A549 (cell line): ENCODE results near the gene ATXN2. TPM values are rescaled to one million over a fixed set of nuclear protein-coding genes. Genes with fewer than 3 reads are reported as not detected.

Source experiments
- ATAC-seq, 2 experiments: fragments of 200-7000 bp in 1 of 2; fragments of >200 bp in 1 of 2; cut with Nextera tagmentation in 1 of 2; cut with Tn5 transposase in 1 of 2; 3 replicates each; pipeline versions ENCODE4 v1.8.0 to v1.9.1; 2018 to 2020; ENCODE audit warnings: mild to moderate bottlenecking in 1 of 2, moderate library complexity in 1 of 2
- CTCF ChIA-PET: fragments of 300-600 bp; sonication (Branson Sonifier 250); formaldehyde crosslinking; extraction: SDS; loops from one replicate; lab custom pipeline; 2021; ENCODE audit warnings: antibody characterized with exemption, inconsistent platforms; lab: Yijun Ruan, JAX
- POLR2A ChIA-PET: fragments of 350-600 bp; formaldehyde crosslinking; extraction: SDS; loops from one replicate; lab custom pipeline; 2021; ENCODE audit warnings: antibody characterized with exemption, inconsistent platforms; lab: Yijun Ruan, JAX
- DNase-seq, 2 experiments: peaks; one replicate each; pipeline versions ENCODE4 v3.0.0 to v3.0.0-alpha.2; 2011 to 2016; ENCODE audit warnings: low read depth in 1 of 2, low spot score in 1 of 2
- FAIRE-seq: peaks from 2 replicates; lab custom pipeline; 2011; peaks lifted over from hg19 to GRCh38; lab: Jason Lieb, UNC
- H3K27ac ChIP-seq, 2 experiments: fragments of >200 bp; sonication (Bioruptor Twin); formaldehyde crosslinking; 3 replicates each; pipeline ENCODE4 v1.5.1; 2016 to 2017
- H3K4me1 ChIP-seq: fragments of >200 bp; sonication (Bioruptor Twin); formaldehyde crosslinking; 3 replicates; pipeline ENCODE4 v1.6.1; 2016
- H3K4me2 ChIP-seq: fragments of >200 bp; sonication (Bioruptor Twin); formaldehyde crosslinking; 3 replicates; pipeline ENCODE4 v1.6.1; 2016
- H3K4me3 ChIP-seq: fragments of >200 bp; sonication (Bioruptor Twin); formaldehyde crosslinking; 3 replicates; pipeline ENCODE4 v1.5.1; 2016
- H3K9me3 ChIP-seq: fragments of >200 bp; sonication (Bioruptor Twin); formaldehyde crosslinking; 3 replicates; pipeline ENCODE4 v1.6.1; 2016
- CBX2 ChIP-seq: fragments of 200-600 bp; sonication (generic); IDR thresholded peaks from 2 replicates; pipeline ENCODE4 v1.6.1; 2016; ENCODE audit warnings: low read depth, mild to moderate bottlenecking, borderline replicate concordance
- CHD2 ChIP-seq: fragments of 150-350 bp; IDR thresholded peaks from 2 replicates; pipeline ENCODE4 v1.6.1; 2014; ENCODE audit warnings: low read length; ENCODE audit not compliant: partially characterized antibody
- EP300 ChIP-seq, 2 experiments: fragments of >200 bp; sonication (Bioruptor Twin); formaldehyde crosslinking; IDR thresholded peaks; 2 replicates in 1 of 2; 3 replicates in 1 of 2; pipeline ENCODE4 v1.6.1; 2016 to 2017
- FOSL2 ChIP-seq, 2 experiments: fragments of 450-650 bp in 1 of 2; fragments of >200 bp in 1 of 2; sonication (Bioruptor Twin) in 1 of 2; formaldehyde crosslinking; IDR thresholded peaks; 2 replicates each; pipeline versions ENCODE4 v1.5.0 to v1.6.1; 2016 to 2020; ENCODE audit warnings: mild to moderate bottlenecking in 1 of 2, moderate library complexity in 1 of 2
- HOXB13 ChIP-seq: fragments of 250-450 bp; sonication (Bioruptor Pico); IDR thresholded peaks from 2 replicates; pipeline ENCODE4 v1.5.0; 2020; ENCODE audit warnings: low read depth, mild to moderate bottlenecking, moderate library complexity
- JUNB ChIP-seq: fragments of >200 bp; sonication (Bioruptor Twin); formaldehyde crosslinking; IDR thresholded peaks from 2 replicates; pipeline ENCODE4 v1.6.1; 2016
- MYC ChIP-seq: IDR thresholded peaks from 2 replicates; pipeline ENCODE4 v1.6.1; 2012; ENCODE audit warnings: mild to moderate bottlenecking, inconsistent platforms, low read length, improper control_type of control experiment, borderline replicate concordance
- NPAS2 ChIP-seq: fragments of 250-450 bp; sonication (Bioruptor Pico); IDR thresholded peaks from 2 replicates; pipeline ENCODE4 v1.8.0; 2022; ENCODE audit warnings: mild to moderate bottlenecking, moderate library complexity, borderline replicate concordance
- NR3C1 ChIP-seq: fragments of >200 bp; sonication (Bioruptor Twin); formaldehyde crosslinking; IDR thresholded peaks from 3 replicates; pipeline ENCODE4 v1.6.1; 2017
- SMC3 ChIP-seq: fragments of >200 bp; sonication (Bioruptor Twin); formaldehyde crosslinking; IDR thresholded peaks from 3 replicates; pipeline ENCODE4 v1.6.1; 2018; ENCODE audit warnings: inconsistent platforms
- SREBF2 ChIP-seq: fragments of 450-650 bp; IDR thresholded peaks from 2 replicates; pipeline ENCODE4 v1.6.1; 2014; ENCODE audit warnings: mild to moderate bottlenecking, moderate library complexity
- ZFP36 ChIP-seq: fragments of 450-650 bp; IDR thresholded peaks from 2 replicates; pipeline ENCODE4 v1.6.1; 2014; ENCODE audit warnings: borderline replicate concordance; ENCODE audit not compliant: partially characterized antibody
- WGBS: methylation state at CpG from one replicate; pipeline ENCODE4 v1.1.6; 2017; ENCODE audit errors: missing lambda C conversion rate; 5-methylcytosine and 5-hydroxymethylcytosine counted together
- polyA plus RNA-seq, 4 experiments: library from polyadenylated mRNA; depleted of rRNA in 3 of 4; stranded (reverse); fragments of >200 nt; fragmentation: RNase III in 1 of 4; extraction: RNeasy Plus Mini Kit Qiagen cat#74134 plus additional on column Dnase treatment in 1 of 4; gene quantifications; 2 replicates in 3 of 4; 3 replicates in 1 of 4; pipeline ENCODE4 v1.2.3, GENCODE V29; 2011 to 2017
- TF ChIP-seq, protein P1 (sequence below): fragments of 200-600 bp; sonication (generic); IDR thresholded peaks from 2 replicates; pipeline ENCODE4 v1.6.1; 2016; ENCODE audit warnings: antibody characterized with exemption, mild to moderate bottlenecking, moderate library complexity
- TF ChIP-seq, protein P2 (sequence below): fragments of >200 bp; sonication (Bioruptor Twin); formaldehyde crosslinking; IDR thresholded peaks from 3 replicates; pipeline ENCODE4 v1.6.1; 2016

The ATXN2 gene
- polyA plus RNA-seq, 2 of the 4 experiments (the other 2 are of a cell fraction): 24.8 to 30.6 TPM

DNA sequence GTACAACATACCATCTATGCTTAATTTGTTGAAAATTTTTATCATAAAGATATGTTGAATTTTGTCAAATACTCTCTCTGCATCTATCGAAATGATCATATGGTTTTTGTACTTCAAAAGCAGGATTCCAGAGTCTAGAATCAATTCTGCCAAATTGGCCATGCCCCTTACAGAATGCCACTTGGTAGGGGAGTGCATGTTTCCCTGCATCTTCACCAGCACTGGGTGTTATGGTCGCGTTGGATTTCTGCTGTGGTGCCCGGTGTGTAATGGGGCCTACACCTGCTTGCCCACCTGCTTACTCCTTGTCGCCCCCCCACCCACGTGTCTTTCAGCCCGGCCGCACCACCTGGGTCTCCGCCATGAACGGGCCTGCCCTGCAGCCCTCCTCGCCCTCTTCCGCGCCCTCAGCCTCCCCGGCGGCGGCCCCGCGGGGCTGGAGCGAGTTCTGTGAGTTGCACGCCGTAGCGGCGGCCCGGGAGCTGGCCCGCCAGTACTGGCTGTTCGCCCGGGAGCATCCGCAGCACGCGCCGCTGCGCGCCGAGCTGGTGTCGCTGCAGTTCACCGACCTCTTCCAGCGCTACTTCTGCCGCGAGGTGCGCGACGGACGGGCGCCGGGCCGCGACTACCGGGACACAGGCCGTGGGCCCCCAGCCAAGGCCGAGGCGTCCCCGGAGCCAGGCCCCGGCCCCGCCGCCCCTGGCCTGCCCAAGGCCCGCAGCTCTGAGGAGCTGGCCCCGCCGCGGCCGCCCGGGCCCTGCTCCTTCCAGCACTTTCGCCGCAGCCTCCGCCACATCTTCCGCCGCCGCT, 181.1 kb downstream of the ATXN2 start:
- CTCF ChIA-PET: interaction anchor here (2.4 kb wide), 1 partner anchor 21 kb away, joined by 13 read pairs; no protein-coding TSS in a partner anchor
- no peak for DNase-seq
- H3K4me1 ChIP-seq: peaks cover 12% of the 10 kb centered on the region; the same call in 2 of the 3 replicates
- no peak for TF ChIP-seq CHD2
- TF ChIP-seq, protein P1, sequence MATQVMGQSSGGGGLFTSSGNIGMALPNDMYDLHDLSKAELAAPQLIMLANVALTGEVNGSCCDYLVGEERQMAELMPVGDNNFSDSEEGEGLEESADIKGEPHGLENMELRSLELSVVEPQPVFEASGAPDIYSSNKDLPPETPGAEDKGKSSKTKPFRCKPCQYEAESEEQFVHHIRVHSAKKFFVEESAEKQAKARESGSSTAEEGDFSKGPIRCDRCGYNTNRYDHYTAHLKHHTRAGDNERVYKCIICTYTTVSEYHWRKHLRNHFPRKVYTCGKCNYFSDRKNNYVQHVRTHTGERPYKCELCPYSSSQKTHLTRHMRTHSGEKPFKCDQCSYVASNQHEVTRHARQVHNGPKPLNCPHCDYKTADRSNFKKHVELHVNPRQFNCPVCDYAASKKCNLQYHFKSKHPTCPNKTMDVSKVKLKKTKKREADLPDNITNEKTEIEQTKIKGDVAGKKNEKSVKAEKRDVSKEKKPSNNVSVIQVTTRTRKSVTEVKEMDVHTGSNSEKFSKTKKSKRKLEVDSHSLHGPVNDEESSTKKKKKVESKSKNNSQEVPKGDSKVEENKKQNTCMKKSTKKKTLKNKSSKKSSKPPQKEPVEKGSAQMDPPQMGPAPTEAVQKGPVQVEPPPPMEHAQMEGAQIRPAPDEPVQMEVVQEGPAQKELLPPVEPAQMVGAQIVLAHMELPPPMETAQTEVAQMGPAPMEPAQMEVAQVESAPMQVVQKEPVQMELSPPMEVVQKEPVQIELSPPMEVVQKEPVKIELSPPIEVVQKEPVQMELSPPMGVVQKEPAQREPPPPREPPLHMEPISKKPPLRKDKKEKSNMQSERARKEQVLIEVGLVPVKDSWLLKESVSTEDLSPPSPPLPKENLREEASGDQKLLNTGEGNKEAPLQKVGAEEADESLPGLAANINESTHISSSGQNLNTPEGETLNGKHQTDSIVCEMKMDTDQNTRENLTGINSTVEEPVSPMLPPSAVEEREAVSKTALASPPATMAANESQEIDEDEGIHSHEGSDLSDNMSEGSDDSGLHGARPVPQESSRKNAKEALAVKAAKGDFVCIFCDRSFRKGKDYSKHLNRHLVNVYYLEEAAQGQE: no peak
- TF ChIP-seq EP300 (IDR thresholded peaks at IDR 0.05): no peak
- TF ChIP-seq MYC: no peak
- no peak for TF ChIP-seq NR3C1
- TF ChIP-seq, all 56 proteins: peak for 0
- POLR2A ChIA-PET: no interaction called here
- WGBS: 95% methylated on average over 48 of the region's 67 CpGs
- Histone ChIP-seq H3K4me3 (no peak overlapping the region), H3K4me2 (no peak overlapping the region), H3K27ac (no peak overlapping the region), H3K9me3 (no peaks in the 10 kb centered on the region)
- no peak for ATAC-seq
- FAIRE-seq: no peak

DNA sequence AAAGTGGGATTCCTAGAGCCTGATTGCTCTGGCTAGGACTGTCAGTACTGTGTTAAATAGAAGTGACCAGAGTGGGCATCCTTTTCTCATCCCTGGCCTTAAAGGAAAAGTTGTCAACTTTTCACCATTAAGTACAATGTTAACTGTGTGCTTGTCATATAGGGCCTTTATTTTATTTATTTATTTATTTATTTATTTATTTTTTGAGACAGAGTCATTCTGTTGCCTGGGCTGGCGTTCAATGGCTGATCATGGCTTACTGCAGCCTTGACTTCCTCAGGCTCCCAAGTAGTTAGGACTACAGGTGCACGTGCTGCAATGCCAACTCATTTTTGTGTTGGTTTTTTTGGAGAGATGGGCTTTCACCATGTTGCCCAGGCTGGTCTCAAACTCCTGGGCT, 181.8 kb downstream of the ATXN2 start:
- FAIRE-seq: no peak
- POLR2A ChIA-PET: no interaction called here
- no peak for DNase-seq
- no peaks in the 10 kb centered on the region for H3K9me3 ChIP-seq
- no peak for TF ChIP-seq SREBF2
- TF ChIP-seq CBX2: no peak
- ATAC-seq: no peak
- no peak overlapping the region for H3K27ac ChIP-seq
- no peak overlapping the region for H3K4me3 ChIP-seq
- no peak overlapping the region for H3K4me2 ChIP-seq
- WGBS: 87% methylated on average over 2 of the region's 2 CpGs
- CTCF ChIA-PET: interaction anchor here (2.3 kb wide), 1 partner anchor 21 kb away, joined by 9 read pairs; no protein-coding TSS in a partner anchor
- peaks cover 14% of the 10 kb centered on the region; the same call in 2 of the 3 replicates for H3K4me1 ChIP-seq

DNA sequence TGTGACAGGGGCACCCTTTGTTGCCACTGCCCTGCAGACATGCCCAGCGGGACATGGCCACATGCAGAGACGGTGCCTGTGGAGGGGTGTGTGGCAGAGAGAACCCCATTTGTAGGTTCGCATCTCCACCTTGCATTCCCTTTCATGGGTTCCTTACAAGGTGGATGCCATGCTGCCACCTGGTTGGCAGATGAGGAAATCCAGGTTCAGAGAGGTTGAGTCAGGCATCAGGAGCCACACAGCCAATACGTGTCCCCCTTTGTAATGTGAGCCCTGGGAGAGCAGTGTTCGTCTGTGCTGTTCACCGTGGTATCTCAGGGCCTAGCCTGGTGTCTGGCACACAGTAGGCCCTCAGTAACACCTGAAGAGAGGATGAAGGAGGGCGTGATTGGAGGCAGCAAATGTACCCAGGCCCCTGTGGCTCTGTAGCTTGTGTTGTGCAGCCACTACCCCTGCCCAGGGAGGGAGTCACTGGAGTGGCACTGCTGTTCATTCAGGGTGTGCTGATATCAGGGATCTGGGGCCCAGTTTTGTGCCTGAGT, 184.3 kb downstream of the ATXN2 start:
- no peak for ATAC-seq
- DNase-seq: no peak
- peak; percentile 62 for TF ChIP-seq ZFP36
- TF ChIP-seq, protein P2, sequence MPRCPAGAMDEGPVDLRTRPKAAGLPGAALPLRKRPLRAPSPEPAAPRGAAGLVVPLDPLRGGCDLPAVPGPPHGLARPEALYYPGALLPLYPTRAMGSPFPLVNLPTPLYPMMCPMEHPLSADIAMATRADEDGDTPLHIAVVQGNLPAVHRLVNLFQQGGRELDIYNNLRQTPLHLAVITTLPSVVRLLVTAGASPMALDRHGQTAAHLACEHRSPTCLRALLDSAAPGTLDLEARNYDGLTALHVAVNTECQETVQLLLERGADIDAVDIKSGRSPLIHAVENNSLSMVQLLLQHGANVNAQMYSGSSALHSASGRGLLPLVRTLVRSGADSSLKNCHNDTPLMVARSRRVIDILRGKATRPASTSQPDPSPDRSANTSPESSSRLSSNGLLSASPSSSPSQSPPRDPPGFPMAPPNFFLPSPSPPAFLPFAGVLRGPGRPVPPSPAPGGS: no peak
- ChIA-PET CTCF (interaction anchor here (5.0 to 8.6 kb wide), 2 partner anchors 17 to 37 kb away, joined by 21 to 103 read pairs; no protein-coding TSS in a partner anchor), POLR2A (no interaction called here)
- no peak for FAIRE-seq
- Histone ChIP-seq H3K27ac (no peak overlapping the region), H3K4me2 (no peak overlapping the region), H3K9me3 (no peaks in the 10 kb centered on the region), H3K4me3 (no peak overlapping the region), H3K4me1 (peaks cover 20% of the 10 kb centered on the region)
- WGBS: 90% methylated on average over 7 of the region's 7 CpGs

DNA sequence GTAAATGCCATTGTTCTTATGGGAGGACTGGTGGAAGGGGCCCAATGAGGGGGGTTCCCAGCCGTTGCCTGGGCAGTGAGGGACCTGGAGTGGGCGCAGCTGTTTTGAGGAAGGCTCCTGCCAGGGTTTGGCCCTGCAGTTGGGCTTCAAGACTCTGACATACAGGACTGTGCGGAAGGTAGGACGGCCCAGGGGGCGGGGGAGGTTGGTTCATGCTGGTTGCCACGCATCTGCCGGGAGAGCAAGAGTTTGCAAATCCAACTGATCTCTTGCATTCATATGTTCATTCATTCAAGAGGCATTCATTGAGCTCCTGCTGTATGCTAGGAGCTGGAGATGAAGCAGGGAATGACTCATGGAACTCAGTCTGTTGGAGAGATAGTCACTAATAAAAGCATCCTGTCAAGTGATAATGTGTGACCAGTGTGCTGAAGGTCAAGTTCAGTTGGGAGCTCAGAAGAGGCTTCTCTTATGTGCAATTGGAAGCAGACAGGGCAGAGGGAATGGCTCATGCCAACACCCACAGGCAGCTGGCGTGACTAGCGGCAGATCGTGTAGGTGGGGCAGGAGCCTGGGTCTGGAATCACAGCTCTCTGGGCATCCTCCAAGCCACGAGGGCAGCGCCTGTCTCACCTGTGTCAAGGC, 185.6 kb downstream of the ATXN2 start:
- CTCF ChIA-PET: interaction anchor here (0.6 to 8.6 kb wide), 7 partner anchors 14 to 260 kb away, joined by 3 to 103 read pairs (median 8); no protein-coding TSS in a partner anchor
- POLR2A ChIA-PET: interaction anchor here (0.6 kb wide), 1 partner anchor 88 kb away, joined by 4 read pairs; no protein-coding TSS in a partner anchor
- FAIRE-seq (no peak), ATAC-seq (peak; percentile 17 to 24; a peak in 3 of 6 replicates), DNase-seq (no peak)
- Histone ChIP-seq H3K4me2 (peak overlapping the region; percentile 30; the same call in 1 of the 3 replicates), H3K9me3 (no peaks in the 10 kb centered on the region), H3K4me1 (peaks cover 28% of the 10 kb centered on the region), H3K27ac (peak overlapping the region in 1 of 2 experiments; percentile 27; a peak in 1 of 6 replicates), H3K4me3 (no peak overlapping the region)
- TF ChIP-seq FOSL2 (IDR thresholded peaks at IDR 0.05): 0 out of 2 replicates have a peak, but pooled peaks have one; percentile 6
- 0 out of 2 replicates have a peak, but pooled peaks have one; percentile 13 for TF ChIP-seq FOSL2 (CRISPR knock-in tag; IDR thresholded peaks at IDR 0.05)
- TF ChIP-seq NPAS2 (CRISPR knock-in tag): no peak
- no peak for TF ChIP-seq SMC3
- TF ChIP-seq HOXB13: no peak
- no peak for TF ChIP-seq JUNB
- no peak for TF ChIP-seq EP300 (IDR thresholded peaks at IDR 0.05)
- 80% methylated on average over 12 of the region's 12 CpGs for WGBS
